Testis (tissue), 3 donors: ENCODE data around the gene HSD11B1L. TPM values are rescaled to one million over a fixed set of nuclear protein-coding genes. Genes with fewer than 3 reads are reported as not detected.
A peak's percentile ranks its signal among the peaks of the same experiment; 100 is the strongest.

ENCODE experiments used
- DNase-seq: peaks from one replicate; pipeline ENCODE4 v3.0.0-alpha.2; 2019
- H3K27ac ChIP-seq, 2 donors: fragments of 200-600 bp; sonication (generic); one replicate each; pipeline ENCODE4 v1.5.1; 2019
- H3K27me3 ChIP-seq: fragments of 200-600 bp; sonication (generic); one replicate; pipeline ENCODE4 v1.5.1; 2019
- H3K36me3 ChIP-seq: fragments of 200-600 bp; sonication (generic); one replicate; pipeline ENCODE4 v1.5.1; 2017; ENCODE audit warnings: low read depth; ENCODE audit errors: missing control alignments
- H3K4me1 ChIP-seq: fragments of 200-600 bp; sonication (generic); one replicate; pipeline ENCODE4 v1.5.1; 2019
- H3K4me3 ChIP-seq, 2 donors: fragments of 200-600 bp; sonication (generic); one replicate each; pipeline ENCODE4 v1.5.1; 2017 to 2019
- H3K9me3 ChIP-seq: fragments of 200-600 bp; sonication (generic); one replicate; pipeline ENCODE4 v1.5.1; 2017
- POLR2A ChIP-seq: fragments of 450-650 bp; IDR thresholded peaks from one replicate; pipeline ENCODE4 v1.6.1; 2017; ENCODE audit warnings: antibody characterized with exemption, mild to moderate bottlenecking, moderate library complexity
- WGBS, 2 donors: methylation state at CpG; one replicate each; pipeline ENCODE4 v1.1.5; 2018; 5-methylcytosine and 5-hydroxymethylcytosine counted together
- intact Hi-C: fragments of 100-400 bp; cut with DNase I; formaldehyde crosslinking; loops from one replicate; pipeline ENCODE4 v1.15.1; 2023; ENCODE audit warnings: low total_unique reads
- polyA plus RNA-seq: library from polyadenylated mRNA; stranded (reverse); fragments of 350-450 nt; fragmentation: Illumina TruSeq; extraction: RNeasy Lipid Tissue Mini Kit (QIAGEN cat#74804); gene quantifications from one replicate; pipeline ENCODE4 v1.2.3, GENCODE V29; 2014; ENCODE audit warnings: low read depth, low replicate concordance; ENCODE audit not compliant: insufficient read depth
- total RNA-seq, 2 donors: library from RNA; depleted of rRNA; stranded (reverse); fragments of >200 nt; gene quantifications; one replicate each; pipeline ENCODE4 v1.2.3, GENCODE V29; 2016
- TF ChIP-seq, protein P1 (sequence below), 3 experiments: fragments of 450-650 bp in 2 of 3; fragments of 200-600 bp in 1 of 3; sonication (generic) in 1 of 3; IDR thresholded peaks; one replicate each; pipeline ENCODE4 v1.5.1; 2016 to 2019; ENCODE audit warnings: antibody characterized with exemption in 3 of 3, mild to moderate bottlenecking in 2 of 3, moderate library complexity in 1 of 3

The HSD11B1L gene
- total and polyA plus RNA-seq, 3 donors from 2014 or later, result 8.1 to 21.0 (median 18.8) TPM

- DNase-seq, result no peak
- WGBS, 2 donors, result 88 to 93% methylated on average over 10 of the region's 10 CpGs
Observed at GRCh38 chr19:5683177-5683886, 2.5 kb downstream of the HSD11B1L start.

DNA sequence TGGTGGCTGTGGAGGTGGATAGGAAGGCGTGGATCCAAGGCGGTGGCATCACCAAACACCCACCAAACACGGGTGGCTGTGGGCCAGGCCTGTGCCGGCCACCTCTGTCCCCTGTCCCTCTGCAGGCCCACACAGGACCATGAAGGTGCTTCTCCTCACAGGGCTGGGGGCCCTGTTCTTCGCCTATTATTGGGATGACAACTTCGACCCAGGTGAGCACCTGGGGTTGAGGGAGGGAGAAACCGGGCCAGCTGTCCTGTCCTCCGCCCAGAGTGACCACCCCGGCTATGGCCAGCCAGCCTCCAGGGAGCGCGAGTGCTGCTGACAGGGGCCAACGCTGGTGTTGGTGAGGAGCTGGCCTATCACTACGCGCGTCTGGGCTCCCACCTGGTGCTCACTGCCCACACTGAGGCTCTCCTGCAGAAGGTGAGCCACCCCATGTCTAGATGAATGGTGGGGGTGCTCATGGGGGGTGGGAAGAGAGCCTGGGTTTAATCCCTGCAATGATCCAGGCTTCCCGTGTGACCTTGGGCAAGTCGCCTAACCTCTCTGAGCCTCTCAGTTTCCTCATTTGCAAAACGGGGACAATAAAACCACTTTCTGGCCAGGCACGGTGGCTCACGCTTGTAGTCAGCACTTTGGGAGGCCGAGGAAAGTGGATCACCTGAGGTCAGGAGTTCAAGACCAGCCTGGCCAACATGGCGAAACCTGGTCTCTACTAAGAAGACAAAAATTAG is 4.0 kb downstream of the HSD11B1L start:
- Histone ChIP-seq H3K9me3 (no peaks in the 10 kb centered on the region), H3K27ac (no peak overlapping the region), H3K36me3 (no peaks in the 10 kb centered on the region), H3K4me1 (peaks cover 11% of the 10 kb centered on the region), H3K4me3 (no peak overlapping the region), H3K27me3 (no peaks in the 10 kb centered on the region)
- TF ChIP-seq POLR2A, result no peak
- TF ChIP-seq, protein P1, sequence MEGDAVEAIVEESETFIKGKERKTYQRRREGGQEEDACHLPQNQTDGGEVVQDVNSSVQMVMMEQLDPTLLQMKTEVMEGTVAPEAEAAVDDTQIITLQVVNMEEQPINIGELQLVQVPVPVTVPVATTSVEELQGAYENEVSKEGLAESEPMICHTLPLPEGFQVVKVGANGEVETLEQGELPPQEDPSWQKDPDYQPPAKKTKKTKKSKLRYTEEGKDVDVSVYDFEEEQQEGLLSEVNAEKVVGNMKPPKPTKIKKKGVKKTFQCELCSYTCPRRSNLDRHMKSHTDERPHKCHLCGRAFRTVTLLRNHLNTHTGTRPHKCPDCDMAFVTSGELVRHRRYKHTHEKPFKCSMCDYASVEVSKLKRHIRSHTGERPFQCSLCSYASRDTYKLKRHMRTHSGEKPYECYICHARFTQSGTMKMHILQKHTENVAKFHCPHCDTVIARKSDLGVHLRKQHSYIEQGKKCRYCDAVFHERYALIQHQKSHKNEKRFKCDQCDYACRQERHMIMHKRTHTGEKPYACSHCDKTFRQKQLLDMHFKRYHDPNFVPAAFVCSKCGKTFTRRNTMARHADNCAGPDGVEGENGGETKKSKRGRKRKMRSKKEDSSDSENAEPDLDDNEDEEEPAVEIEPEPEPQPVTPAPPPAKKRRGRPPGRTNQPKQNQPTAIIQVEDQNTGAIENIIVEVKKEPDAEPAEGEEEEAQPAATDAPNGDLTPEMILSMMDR (IDR thresholded peaks at IDR 0.05), result no peak
- intact Hi-C loops, result loop anchor here (5.0 kb wide), 1 partner anchor 63 kb away; the partner anchor contains the start of genes SAFB and SAFB2
- WGBS, 2 donors, result 89 to 90% methylated on average over 11 to 22 of the region's 22 CpGs
- no peak for DNase-seq

More at GRCh38 chr19:5683177-5683886, 2.5 kb downstream of the HSD11B1L start:
- TF ChIP-seq, protein P1 (IDR thresholded peaks at IDR 0.05), result no peak
- no peak for TF ChIP-seq POLR2A
- no peak overlapping the region for H3K4me3 ChIP-seq
- intact Hi-C loops, result no loop called here
- H3K27ac ChIP-seq, result no peak overlapping the region
- no peaks in the 10 kb centered on the region for H3K36me3 ChIP-seq
- H3K27me3 ChIP-seq, result no peaks in the 10 kb centered on the region
- H3K4me1 ChIP-seq, result peaks cover 13% of the 10 kb centered on the region
- H3K9me3 ChIP-seq, result no peaks in the 10 kb centered on the region

DNA sequence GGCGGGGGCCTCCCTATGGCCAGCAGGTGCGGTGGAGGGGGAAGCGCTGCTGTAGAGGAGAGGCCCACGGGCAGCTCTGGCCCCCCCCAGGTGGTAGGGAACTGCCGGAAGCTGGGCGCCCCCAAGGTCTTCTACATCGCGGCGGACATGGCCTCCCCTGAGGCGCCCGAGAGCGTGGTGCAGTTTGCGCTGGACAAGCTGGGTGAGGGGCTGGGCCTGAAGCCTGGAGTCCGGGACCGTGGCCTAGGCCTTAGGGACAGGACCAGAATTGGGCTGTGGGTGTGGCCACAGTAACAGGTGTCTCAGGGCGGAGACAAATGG is 5.5 kb downstream of the HSD11B1L start:
- Histone ChIP-seq H3K9me3 (no peaks in the 10 kb centered on the region), H3K4me3 (peak overlapping the region; percentile 47 to 58), H3K36me3 (no peaks in the 10 kb centered on the region), H3K27ac (peak overlapping the region in 1 of 2 donors; percentile 73), H3K27me3 (no peaks in the 10 kb centered on the region), H3K4me1 (peaks cover 8% of the 10 kb centered on the region)
- no peak for DNase-seq
- intact Hi-C loops, result loop anchor here (5.0 kb wide), 1 partner anchor 64 kb away; the partner anchor contains the start of genes SAFB and SAFB2
- TF ChIP-seq, protein P1 (IDR thresholded peaks at IDR 0.05), result no peak
- no peak for TF ChIP-seq POLR2A
- 29 to 42% methylated on average over 10 to 15 of the region's 16 CpGs for WGBS, 2 donors

- TF ChIP-seq, protein P1 (IDR thresholded peaks at IDR 0.05), result peak; percentile 68 to 78 (median 73)
- TF ChIP-seq POLR2A, result no peak
- Histone ChIP-seq H3K4me3 (peak overlapping the region; percentile 47 to 58), H3K4me1 (peaks cover 9% of the 10 kb centered on the region), H3K9me3 (no peaks in the 10 kb centered on the region), H3K27ac (peak overlapping the region in 1 of 2 donors; percentile 73), H3K36me3 (no peaks in the 10 kb centered on the region), H3K27me3 (no peaks in the 10 kb centered on the region)
- WGBS, 2 donors, result 0 to 1% methylated on average over 7 to 57 of the region's 59 CpGs
- intact Hi-C loops, result loop anchor here (5.0 kb wide), 1 partner anchor 65 kb away; the partner anchor contains the start of genes SAFB and SAFB2
- peak; percentile 96 for DNase-seq
Observed at GRCh38 chr19:5686647-5687359, 6.0 kb downstream of the HSD11B1L start.
